B cell (primary cell): ENCODE measurements around the gene BRSK2. TPM values are rescaled to one million over a fixed set of nuclear protein-coding genes. Genes with fewer than 3 reads are reported as not detected.

Experiments used
- ATAC-seq: fragments of 200-7000 bp; cut with Tn5 transposase; one replicate; pipeline ENCODE4 v1.10.0; 2021; ENCODE audit warnings: low read depth, mild to moderate bottlenecking, moderate number of reproducible peaks, moderate library complexity
- CTCF ChIA-PET: fragments of 350-600 bp; sonication (Branson Sonifier 250); formaldehyde crosslinking; loops from one replicate; lab custom pipeline; 2021; ENCODE audit warnings: antibody characterized with exemption, inconsistent platforms; lab: Charles Lee
- POLR2A ChIA-PET: fragments of 350-600 bp; sonication (Branson Sonifier 250); formaldehyde crosslinking; loops from one replicate; lab custom pipeline; 2021; ENCODE audit warnings: antibody characterized with exemption; lab: Charles Lee
- DNase-seq: peaks from one replicate; pipeline ENCODE4 v3.0.0; 2013
- H2AFZ ChIP-seq: 2 replicates; pipeline ENCODE4 v1.6.1; 2012; ENCODE audit warnings: mild to moderate bottlenecking, low read depth, low read length; ENCODE audit not compliant: insufficient read depth, poor library complexity, severe bottlenecking
- H3K27ac ChIP-seq, 2 donors: 1 replicate in 1 of 2; 2 replicates in 1 of 2; pipeline ENCODE4 v1.5.1; 2012 to 2013; ENCODE audit warnings: low read length in 2 of 2, mild to moderate bottlenecking in 2 of 2, moderate library complexity in 1 of 2
- H3K27me3 ChIP-seq, 4 experiments: fragments of 200-600 bp in 1 of 4; sonication (generic) in 1 of 4; replicated peaks in 1 of 4; 1 replicate in 2 of 4; 2 replicates in 2 of 4; pipeline versions ENCODE4 v1.6.1 to v1.7.0; 2013 to 2016; ENCODE audit warnings: low read length in 3 of 4, mild to moderate bottlenecking in 2 of 4, mixed read lengths in 1 of 4, moderate library complexity in 1 of 4; ENCODE audit not compliant: insufficient read depth in 4 of 4, control insufficient read depth in 3 of 4; ENCODE audit errors: control extremely low read depth in 1 of 4
- H3K36me3 ChIP-seq, 2 experiments: replicated peaks in 1 of 2; 1 replicate in 1 of 2; 2 replicates in 1 of 2; pipeline versions ENCODE4 v1.6.1 to v1.7.1; 2013; ENCODE audit warnings: low read length in 1 of 2; ENCODE audit not compliant: insufficient read depth in 2 of 2, control insufficient read depth in 1 of 2; ENCODE audit errors: control extremely low read depth in 1 of 2, extremely low read depth in 1 of 2
- H3K4me1 ChIP-seq, 2 donors: fragments of 200-600 bp in 1 of 2; sonication (generic) in 1 of 2; 1 replicate in 1 of 2; 2 replicates in 1 of 2; pipeline versions ENCODE4 v1.5.1 to v1.6.1; 2013 to 2017; ENCODE audit warnings: low read length in 2 of 2; ENCODE audit not compliant: control insufficient read depth in 2 of 2, insufficient read depth in 2 of 2
- H3K4me2 ChIP-seq: replicated peaks from 2 replicates; pipeline ENCODE3; 2012; ENCODE audit warnings: mild to moderate bottlenecking, low read depth, low read length; ENCODE audit not compliant: poor library complexity, severe bottlenecking
- H3K4me3 ChIP-seq, 5 experiments: fragments of 200-600 bp in 1 of 5; sonication (generic) in 1 of 5; 1 replicate in 3 of 5; 2 replicates in 2 of 5; pipeline versions ENCODE4 v1.5.1 to v1.7.0; 2011 to 2016; ENCODE audit warnings: low read length in 4 of 5, mild to moderate bottlenecking in 4 of 5, low read depth in 2 of 5, control low read depth in 1 of 5, moderate library complexity in 1 of 5; ENCODE audit not compliant: insufficient read depth in 1 of 5; ENCODE audit errors: control extremely low read depth in 1 of 5, extremely low read depth in 1 of 5
- H3K79me2 ChIP-seq: fragments of 200-600 bp; sonication (generic); one replicate; pipeline ENCODE4 v1.6.0; 2016; ENCODE audit warnings: low read length; ENCODE audit not compliant: control insufficient read depth, insufficient read depth
- H3K9ac ChIP-seq: fragments of 200-600 bp; sonication (generic); 2 replicates; pipeline ENCODE4 v1.6.1; 2017; ENCODE audit warnings: mild to moderate bottlenecking, low read length, moderate library complexity
- H3K9me3 ChIP-seq, 3 donors: one replicate each; pipeline versions ENCODE4 v1.6.1 to v1.7.1; 2013; ENCODE audit warnings: low read length in 2 of 3; ENCODE audit not compliant: control insufficient read depth in 2 of 3, insufficient read depth in 1 of 3; ENCODE audit errors: control extremely low read depth in 1 of 3
- H4K20me1 ChIP-seq: 2 replicates; pipeline ENCODE4 v1.6.0; 2012; ENCODE audit warnings: mild to moderate bottlenecking, low read length; ENCODE audit not compliant: insufficient read depth, control insufficient read depth, poor library complexity, severe bottlenecking
- H3K27ac Mint-ChIP-seq: one replicate; pipeline ENCODE4 v1.8.0; 2021; ENCODE audit warnings: mixed read lengths
- H3K27me3 Mint-ChIP-seq: one replicate; pipeline ENCODE4 v1.8.0; 2021; ENCODE audit warnings: mixed read lengths
- H3K4me1 Mint-ChIP-seq: one replicate; pipeline ENCODE4 v1.8.0; 2021; ENCODE audit warnings: mixed read lengths
- H3K4me3 Mint-ChIP-seq: one replicate; pipeline ENCODE4 v1.8.0; 2021; ENCODE audit warnings: mixed read lengths
- H3K9me3 Mint-ChIP-seq: one replicate; pipeline ENCODE4 v1.8.0; 2022; ENCODE audit warnings: mixed read lengths; ENCODE audit not compliant: insufficient read depth
- EZH2 ChIP-seq: IDR thresholded peaks from 2 replicates; pipeline ENCODE4 v1.6.1; 2012; ENCODE audit warnings: borderline replicate concordance, low read depth, mild to moderate bottlenecking, moderate library complexity, low read length; ENCODE audit not compliant: insufficient read depth, poor library complexity, severe bottlenecking
- WGBS: methylation state at CpG from one replicate; pipeline ENCODE4 v1.1.5; 2013; ENCODE audit warnings: missing lambda C conversion rate; ENCODE audit not compliant: insufficient coverage; 5-methylcytosine and 5-hydroxymethylcytosine counted together
- intact Hi-C: fragments of 100-400 bp; cut with micrococcal nuclease; formaldehyde crosslinking; loops from one replicate; pipeline ENCODE4 v1.10.0; 2022
- polyA plus RNA-seq: library from polyadenylated mRNA; depleted of rRNA; stranded (reverse); fragments of >200 nt; gene quantifications from 2 replicates; pipeline ENCODE4 v1.2.3, GENCODE V29; 2012
- total RNA-seq, 2 donors: library from RNA; stranded (reverse); fragments of 120-200 nt in 1 of 2; gene quantifications; 1 replicate in 1 of 2; 2 replicates in 1 of 2; pipeline versions ENCODE4 v1.2.3 to v1.2.4, GENCODE V29; 2013 to 2022
- TF ChIP-seq, protein P1 (sequence below): fragments of 200-600 bp; IDR thresholded peaks from one replicate; pipeline ENCODE4 v1.8.0; 2022; ENCODE audit warnings: antibody characterized with exemption, mild to moderate bottlenecking

Gene BRSK2
- total and polyA plus RNA-seq, 2 donors (not counting 1 experiment from before 2014, with no cell fraction given) = 0.51 to 0.79 TPM

DNA sequence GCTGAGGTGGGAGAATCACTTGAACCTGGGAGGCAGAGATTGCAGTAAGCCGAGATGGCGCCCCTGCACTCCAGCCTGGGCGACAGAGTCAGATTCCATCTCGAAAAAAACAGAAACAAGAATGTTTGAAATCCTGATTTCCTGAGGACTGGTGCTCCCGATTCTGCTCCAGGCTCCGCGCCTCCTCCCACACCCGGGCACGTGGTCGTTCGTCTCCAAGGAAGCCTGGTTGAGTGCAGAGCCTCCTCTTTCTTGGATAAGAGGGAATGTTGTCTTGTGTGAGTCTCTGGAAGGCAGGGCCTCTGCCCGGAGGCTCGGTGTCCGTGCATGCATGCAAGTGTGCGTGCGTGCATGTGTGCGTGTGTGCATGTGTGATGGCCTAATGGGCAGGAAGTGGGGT, 30.1 kb downstream of the BRSK2 start:
- H3K9me3 ChIP-seq = peaks cover 0 to 76% (median 29%) of the 10 kb centered on the region in 3 donors
- H2AFZ ChIP-seq = no peak overlapping the region
- POLR2A ChIA-PET = no interaction called here

DNA sequence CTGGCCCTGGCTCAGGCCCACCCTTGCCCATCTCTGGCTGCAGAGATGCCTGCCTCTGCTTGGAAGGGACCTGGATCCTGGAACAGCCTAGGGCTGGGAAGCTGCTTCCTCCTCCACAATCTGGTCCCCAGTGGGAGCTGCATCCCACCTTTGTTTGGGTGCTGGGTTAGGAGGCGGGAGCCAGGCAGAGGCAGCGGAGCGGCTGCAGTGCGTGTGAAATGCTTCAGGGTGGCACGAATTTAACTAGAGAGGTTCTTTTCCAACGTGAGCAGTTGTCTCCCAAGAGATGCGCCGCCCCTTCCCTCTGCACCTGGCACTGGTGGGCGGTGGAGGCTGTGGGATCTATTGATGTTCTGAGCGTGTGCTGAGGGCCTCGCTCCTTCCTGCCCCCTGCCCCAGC, 31.6 kb downstream of the BRSK2 start:
- no peak for ATAC-seq
- H3K27me3 Mint-ChIP-seq = no peaks in the 10 kb centered on the region

More for the DNA sequence above, 30.1 kb downstream of the BRSK2 start:
- H3K27me3 Mint-ChIP-seq = no peaks in the 10 kb centered on the region
- Histone ChIP-seq H3K4me3 (no peak overlapping the region), H3K4me1 (no peaks in the 10 kb centered on the region), H3K27ac (no peak overlapping the region), H3K9ac (no peak overlapping the region), H3K4me2 (no peak overlapping the region), H3K27me3 (no peaks in the 10 kb centered on the region), H4K20me1 (no peaks in the 10 kb centered on the region), H3K79me2 (no peaks in the 10 kb centered on the region), H3K36me3 (no peaks in the 10 kb centered on the region)
- H3K27ac Mint-ChIP-seq = no peak overlapping the region
- DNase-seq = no peak
- TF ChIP-seq, protein P1, sequence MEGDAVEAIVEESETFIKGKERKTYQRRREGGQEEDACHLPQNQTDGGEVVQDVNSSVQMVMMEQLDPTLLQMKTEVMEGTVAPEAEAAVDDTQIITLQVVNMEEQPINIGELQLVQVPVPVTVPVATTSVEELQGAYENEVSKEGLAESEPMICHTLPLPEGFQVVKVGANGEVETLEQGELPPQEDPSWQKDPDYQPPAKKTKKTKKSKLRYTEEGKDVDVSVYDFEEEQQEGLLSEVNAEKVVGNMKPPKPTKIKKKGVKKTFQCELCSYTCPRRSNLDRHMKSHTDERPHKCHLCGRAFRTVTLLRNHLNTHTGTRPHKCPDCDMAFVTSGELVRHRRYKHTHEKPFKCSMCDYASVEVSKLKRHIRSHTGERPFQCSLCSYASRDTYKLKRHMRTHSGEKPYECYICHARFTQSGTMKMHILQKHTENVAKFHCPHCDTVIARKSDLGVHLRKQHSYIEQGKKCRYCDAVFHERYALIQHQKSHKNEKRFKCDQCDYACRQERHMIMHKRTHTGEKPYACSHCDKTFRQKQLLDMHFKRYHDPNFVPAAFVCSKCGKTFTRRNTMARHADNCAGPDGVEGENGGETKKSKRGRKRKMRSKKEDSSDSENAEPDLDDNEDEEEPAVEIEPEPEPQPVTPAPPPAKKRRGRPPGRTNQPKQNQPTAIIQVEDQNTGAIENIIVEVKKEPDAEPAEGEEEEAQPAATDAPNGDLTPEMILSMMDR = no peak
- no peak for TF ChIP-seq EZH2
- intact Hi-C loops = no loop called here
- H3K9me3 Mint-ChIP-seq = peaks cover 2% of the 10 kb centered on the region
- no peak for ATAC-seq
- CTCF ChIA-PET = no interaction called here
- no peak overlapping the region for H3K4me3 Mint-ChIP-seq
- 92% methylated on average over 17 of the region's 17 CpGs for WGBS
- no peaks in the 10 kb centered on the region for H3K4me1 Mint-ChIP-seq

More for the DNA sequence above, 31.6 kb downstream of the BRSK2 start:
- WGBS = 90% methylated on average over 7 of the region's 11 CpGs
- no peak overlapping the region for H3K27ac ChIP-seq
- no peaks in the 10 kb centered on the region for H3K27me3 ChIP-seq
- no peaks in the 10 kb centered on the region for H3K4me1 Mint-ChIP-seq
- ChIA-PET POLR2A (no interaction called here), CTCF (no interaction called here)
- H2AFZ ChIP-seq = no peak overlapping the region
- TF ChIP-seq EZH2 = no peak
- TF ChIP-seq, protein P1 = no peak
- no peak overlapping the region for H3K4me3 ChIP-seq
- intact Hi-C loops = no loop called here
- H3K9me3 Mint-ChIP-seq = peaks cover 2% of the 10 kb centered on the region
- no peaks in the 10 kb centered on the region for H3K4me1 ChIP-seq
- DNase-seq = no peak
- H3K79me2 ChIP-seq = no peaks in the 10 kb centered on the region
- H3K4me2 ChIP-seq = no peak overlapping the region
- H3K9ac ChIP-seq = no peak overlapping the region
- H3K36me3 ChIP-seq = no peaks in the 10 kb centered on the region
- H3K9me3 ChIP-seq = peaks cover 0 to 63% (median 29%) of the 10 kb centered on the region in 3 donors
- no peak overlapping the region for H3K4me3 Mint-ChIP-seq
- no peaks in the 10 kb centered on the region for H4K20me1 ChIP-seq
- H3K27ac Mint-ChIP-seq = no peak overlapping the region
